Kidney (tissue), 14 donors: ENCODE data around the gene ECEL1. TPM values are rescaled to one million over a fixed set of nuclear protein-coding genes. Genes with fewer than 3 reads are reported as not detected.

Experiments
- DNase-seq, 5 donors: peaks; one replicate each; pipeline ENCODE4 v3.0.0-alpha.2; 2013 to 2020
- FAIRE-seq: peaks from 2 replicates; lab custom pipeline; 2012; peaks lifted over from hg19 to GRCh38; lab: Jason Lieb, UNC
- H3K27ac ChIP-seq, 2 donors: one replicate each; pipeline ENCODE4 v1.7.0; 2013; ENCODE audit warnings: low read depth in 2 of 2, low read length in 2 of 2, inconsistent platforms in 1 of 2
- H3K27me3 ChIP-seq: one replicate; pipeline ENCODE4 v1.7.1; 2013; ENCODE audit warnings: low read length, inconsistent platforms; ENCODE audit not compliant: control insufficient read depth, insufficient read depth
- H3K36me3 ChIP-seq, 3 donors: one replicate each; pipeline versions ENCODE4 v1.7.0 to v1.7.1; 2013; ENCODE audit warnings: low read length in 3 of 3, control low read depth in 1 of 3, inconsistent platforms in 1 of 3; ENCODE audit not compliant: insufficient read depth in 3 of 3, control insufficient read depth in 2 of 3
- H3K4me1 ChIP-seq, 3 donors: one replicate each; pipeline versions ENCODE4 v1.7.0 to v1.7.1; 2013; ENCODE audit warnings: low read length in 3 of 3, inconsistent platforms in 1 of 3, low read depth in 1 of 3; ENCODE audit not compliant: control insufficient read depth in 2 of 3, insufficient read depth in 2 of 3
- H3K4me3 ChIP-seq, 3 donors: one replicate each; pipeline versions ENCODE4 v1.7.0 to v1.8.1; 2013; ENCODE audit warnings: low read length in 3 of 3, control low read depth in 1 of 3, inconsistent platforms in 1 of 3
- H3K9ac ChIP-seq, 3 donors: one replicate each; pipeline versions ENCODE4 v1.7.0 to v1.7.1; 2013; ENCODE audit warnings: low read length in 3 of 3, control low read depth in 1 of 3, inconsistent platforms in 1 of 3
- H3K9me3 ChIP-seq, 3 donors: one replicate each; pipeline versions ENCODE4 v1.7.0 to v1.7.1; 2013; ENCODE audit warnings: low read length in 3 of 3, control low read depth in 1 of 3, inconsistent platforms in 1 of 3; ENCODE audit not compliant: control insufficient read depth in 2 of 3, insufficient read depth in 1 of 3
- intact Hi-C: fragments of 100-400 bp; cut with DNase I; formaldehyde crosslinking; loops from one replicate; pipeline ENCODE4 v1.11.1; 2022
- polyA plus RNA-seq: library from polyadenylated mRNA; stranded (reverse); fragments of 350-450 nt; fragmentation: Illumina TruSeq; extraction: RNeasy Lipid Tissue Mini Kit (QIAGEN cat#74804); gene quantifications from one replicate; pipeline ENCODE4 v1.2.3, GENCODE V29; 2014; ENCODE audit warnings: low read depth, low replicate concordance; ENCODE audit not compliant: insufficient read depth
- total RNA-seq: library from RNA; stranded (reverse); fragmentation: NEBNext Ultra II Directional; extraction: Animal tissue kit (Norgen Biotek cat#: 25700); gene quantifications from one replicate; pipeline ENCODE4 v1.2.1, GENCODE V29; 2021
- TF ChIP-seq, protein P1 (sequence below): IDR thresholded peaks from 3 replicates; pipeline ENCODE4 v1.5.1; 2012; ENCODE audit warnings: mild to moderate bottlenecking, moderate library complexity, borderline replicate concordance; ENCODE audit not compliant: insufficient read depth; ENCODE audit errors: extremely low read depth
- donor health status: control.
- donor health status: control.
- donor health status: control.
- donor health status: control.
- donor health status: control.
- donor health status: DM: yes; HTN: yes; CAD: no.
- donor health status: Normal renal cell carcinoma (clear cell type).

ECEL1 gene
- total and polyA plus RNA-seq, 2 donors from 2014 or later: 6.7 to 8.5 TPM

DNA sequence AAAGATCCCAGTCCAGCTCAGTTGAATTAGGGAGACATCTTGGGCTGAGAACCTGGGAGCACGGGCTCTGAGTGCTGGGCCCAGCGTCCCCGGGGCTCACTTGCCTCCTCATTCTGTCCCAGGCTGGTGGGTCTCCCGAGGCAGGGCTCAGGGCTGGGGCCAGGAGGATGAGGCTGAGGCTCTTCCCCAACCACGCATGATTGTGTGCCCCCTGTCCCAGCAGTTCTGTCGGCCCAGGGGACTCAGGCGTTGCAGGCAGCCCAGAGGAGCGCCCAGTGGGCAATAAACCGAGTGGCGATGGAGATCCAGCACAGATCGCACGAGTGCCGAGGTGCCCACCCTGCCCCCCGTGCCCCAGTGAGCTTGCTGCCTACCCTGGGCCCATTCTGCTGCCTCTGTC lies 33.5 kb upstream of the ECEL1 start:
- no peak for FAIRE-seq
- DNase-seq: no peak
- no peak overlapping the region for H3K4me3 ChIP-seq
- intact Hi-C loops: no loop called here
- no peak overlapping the region for H3K9ac ChIP-seq
- no peak overlapping the region for H3K27ac ChIP-seq
- no peaks in the 10 kb centered on the region for H3K9me3 ChIP-seq
- TF ChIP-seq, protein P1, sequence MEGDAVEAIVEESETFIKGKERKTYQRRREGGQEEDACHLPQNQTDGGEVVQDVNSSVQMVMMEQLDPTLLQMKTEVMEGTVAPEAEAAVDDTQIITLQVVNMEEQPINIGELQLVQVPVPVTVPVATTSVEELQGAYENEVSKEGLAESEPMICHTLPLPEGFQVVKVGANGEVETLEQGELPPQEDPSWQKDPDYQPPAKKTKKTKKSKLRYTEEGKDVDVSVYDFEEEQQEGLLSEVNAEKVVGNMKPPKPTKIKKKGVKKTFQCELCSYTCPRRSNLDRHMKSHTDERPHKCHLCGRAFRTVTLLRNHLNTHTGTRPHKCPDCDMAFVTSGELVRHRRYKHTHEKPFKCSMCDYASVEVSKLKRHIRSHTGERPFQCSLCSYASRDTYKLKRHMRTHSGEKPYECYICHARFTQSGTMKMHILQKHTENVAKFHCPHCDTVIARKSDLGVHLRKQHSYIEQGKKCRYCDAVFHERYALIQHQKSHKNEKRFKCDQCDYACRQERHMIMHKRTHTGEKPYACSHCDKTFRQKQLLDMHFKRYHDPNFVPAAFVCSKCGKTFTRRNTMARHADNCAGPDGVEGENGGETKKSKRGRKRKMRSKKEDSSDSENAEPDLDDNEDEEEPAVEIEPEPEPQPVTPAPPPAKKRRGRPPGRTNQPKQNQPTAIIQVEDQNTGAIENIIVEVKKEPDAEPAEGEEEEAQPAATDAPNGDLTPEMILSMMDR: no peak
- no peaks in the 10 kb centered on the region for H3K36me3 ChIP-seq
- peaks cover 5% of the 10 kb centered on the region for H3K27me3 ChIP-seq
- peaks cover 0 to 3% (median 0%) of the 10 kb centered on the region in 3 donors for H3K4me1 ChIP-seq

DNA sequence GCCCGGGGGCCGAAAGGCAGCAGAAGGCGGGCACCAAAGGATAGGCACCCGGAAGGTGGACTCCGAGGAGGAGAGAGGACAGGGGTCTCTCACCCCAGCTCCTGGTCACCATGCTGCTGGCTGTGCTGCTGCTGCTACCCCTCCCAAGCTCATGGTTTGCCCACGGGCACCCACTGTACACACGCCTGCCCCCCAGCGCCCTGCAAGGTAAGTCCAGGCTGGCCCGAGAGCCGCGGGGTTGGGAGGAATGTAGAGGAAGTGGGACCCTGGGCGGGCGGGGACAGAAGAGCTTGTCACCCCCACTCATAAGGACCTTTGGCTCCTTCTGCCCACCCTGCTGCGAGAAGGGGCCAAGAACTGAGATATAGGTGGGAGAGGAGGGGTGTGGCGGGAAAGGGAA lies 32.9 kb upstream of the ECEL1 start:
- DNase-seq (no peak), FAIRE-seq (no peak)
- Histone ChIP-seq H3K9ac (no peak overlapping the region), H3K4me1 (peaks cover 0 to 3% (median 0%) of the 10 kb centered on the region in 3 donors), H3K36me3 (no peaks in the 10 kb centered on the region), H3K4me3 (no peak overlapping the region), H3K27me3 (peaks cover 5% of the 10 kb centered on the region), H3K9me3 (no peaks in the 10 kb centered on the region), H3K27ac (no peak overlapping the region)
- TF ChIP-seq, protein P1: no peak
- intact Hi-C loops: no loop called here

DNA sequence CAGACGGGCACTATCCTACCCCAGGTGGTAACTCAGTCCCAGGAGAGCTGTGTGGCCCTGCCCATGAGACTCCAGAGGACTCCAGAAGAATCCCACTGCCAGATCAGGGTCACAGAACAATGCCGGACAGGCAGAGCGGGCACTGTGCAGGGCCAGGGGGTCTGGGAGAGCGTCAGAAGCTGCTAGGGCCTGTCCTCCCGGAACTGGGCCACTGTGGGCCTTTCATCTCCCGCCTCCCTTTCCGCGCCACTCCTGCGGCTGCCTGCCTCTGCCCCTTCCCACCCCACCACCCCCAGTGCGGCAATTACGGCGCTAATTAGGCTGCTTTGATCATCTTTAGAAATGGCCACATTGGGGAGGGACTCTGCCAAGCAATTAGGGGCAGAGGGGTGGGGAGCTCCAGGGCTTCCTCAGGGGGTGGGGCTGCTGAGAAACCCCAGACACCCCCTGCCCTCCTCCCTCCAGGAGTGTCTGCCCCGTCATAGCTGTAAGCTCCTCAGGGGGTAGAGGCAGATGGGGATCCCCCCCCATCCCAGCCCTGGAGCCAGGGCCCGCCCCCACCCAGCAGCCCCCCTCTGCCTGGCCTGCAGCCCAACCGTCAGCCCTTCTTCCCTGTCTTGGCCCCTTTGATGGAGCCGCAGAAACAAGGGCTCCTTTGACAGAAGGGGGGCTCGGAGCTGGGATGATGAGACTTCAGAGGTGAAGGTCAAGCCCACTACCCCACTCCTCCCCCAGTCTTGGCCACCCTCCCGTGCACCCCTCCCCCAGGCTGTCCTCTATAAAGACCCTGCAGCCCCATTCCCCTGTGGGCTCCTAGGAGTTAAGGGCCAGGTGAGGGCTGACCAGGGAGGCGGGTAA lies 32.2 kb upstream of the ECEL1 start, which contains the start of gene PRSS56:
Gene PRSS56 (plus strand): TSS at position 808 of the 858 bp plus-strand sequence. CDS start 211 bp downstream, outside the sequence.
- intact Hi-C loops: no loop called here
- peaks cover 5% of the 10 kb centered on the region for H3K27me3 ChIP-seq

More for the DNA sequence above, 32.2 kb upstream of the ECEL1 start, which contains the start of gene PRSS56:
- DNase-seq: no peak
- H3K9ac ChIP-seq: no peak within 1 kb of the TSS
- no peak for FAIRE-seq
- no peaks in the 10 kb centered on the region for H3K9me3 ChIP-seq
- no peak within 1 kb of the TSS for H3K27ac ChIP-seq
- H3K4me3 ChIP-seq: no peak within 1 kb of the TSS
- no peaks in the 10 kb centered on the region for H3K36me3 ChIP-seq
- H3K4me1 ChIP-seq: peaks cover 0 to 3% (median 0%) of the 10 kb centered on the region in 3 donors
- TF ChIP-seq, protein P1: no peak
